NCI-H446 treated with DMSO at 0.1 percent for 48 hours (cell line): Measurements from ENCODE around the gene ZMIZ2.
"Not testable (repeated sequence)": the region's sequence is repeated elsewhere in the genome, so short reads cannot be mapped to it uniquely, and the experiment has no call there.

Experiments used
- DNase-seq: peaks from one replicate; lab custom pipeline; 2025; lab: John Stamatoyannopoulos, UW

The ZMIZ2 gene

GRCh38 chr7:44729949-44730590, 18.6 kb upstream of the ZMIZ2 start:
- DNase-seq, result no peak

- not testable (repeated sequence) for DNase-seq
Observed at GRCh38 chr7:44732971-44733370, 15.7 kb upstream of the ZMIZ2 start.

GRCh38 chr7:44733708-44734481, 14.8 kb upstream of the ZMIZ2 start:
- DNase-seq, result no peak

GRCh38 chr7:44735403-44736165, 13.1 kb upstream of the ZMIZ2 start:
- DNase-seq, result no peak

- no peak for DNase-seq
Observed at GRCh38 chr7:44736896-44737295, 11.8 kb upstream of the ZMIZ2 start.

- DNase-seq, result no peak
Observed at GRCh38 chr7:44738051-44738723, 10.5 kb upstream of the ZMIZ2 start.

- DNase-seq, result no peak
Observed at GRCh38 chr7:44738876-44739665, 9.6 kb upstream of the ZMIZ2 start.

- DNase-seq, result no peak
Observed at GRCh38 chr7:44740055-44740454, 8.6 kb upstream of the ZMIZ2 start.

GRCh38 chr7:44743750-44744149, 4.9 kb upstream of the ZMIZ2 start:
- DNase-seq, result no peak

- DNase-seq, result no peak
Observed at GRCh38 chr7:44748948-44749731, 493 bp downstream of the ZMIZ2 start.

- DNase-seq, result no peak
Observed at GRCh38 chr7:44749992-44750391, 1.3 kb downstream of the ZMIZ2 start.

- no peak for DNase-seq
Observed at GRCh38 chr7:44750424-44750823, 1.8 kb downstream of the ZMIZ2 start.

GRCh38 chr7:44750921-44751571, 2.4 kb downstream of the ZMIZ2 start:
- no peak for DNase-seq

GRCh38 chr7:44752822-44753221, 4.2 kb downstream of the ZMIZ2 start:
- DNase-seq, result no peak

GRCh38 chr7:44754802-44755697, 6.4 kb downstream of the ZMIZ2 start:
- no peak for DNase-seq

GRCh38 chr7:44755698-44756627, 7.3 kb downstream of the ZMIZ2 start:
- DNase-seq, result no peak

- no peak for DNase-seq
Observed at GRCh38 chr7:44756904-44757303, 8.3 kb downstream of the ZMIZ2 start.

- DNase-seq, result no peak
Observed at GRCh38 chr7:44757311-44757710, 8.7 kb downstream of the ZMIZ2 start.
